ENCODE results near the gene MLLT10. TPM values are rescaled to one million over a fixed set of nuclear protein-coding genes. Genes with fewer than 3 reads are reported as not detected.

MLLT10 gene
- total and polyA plus RNA-seq, 2 of the 8 experiments (the other 6 are each of a cell fraction or from before 2014, with no cell fraction given), result 53.1 to 62.1 TPM

DNA sequence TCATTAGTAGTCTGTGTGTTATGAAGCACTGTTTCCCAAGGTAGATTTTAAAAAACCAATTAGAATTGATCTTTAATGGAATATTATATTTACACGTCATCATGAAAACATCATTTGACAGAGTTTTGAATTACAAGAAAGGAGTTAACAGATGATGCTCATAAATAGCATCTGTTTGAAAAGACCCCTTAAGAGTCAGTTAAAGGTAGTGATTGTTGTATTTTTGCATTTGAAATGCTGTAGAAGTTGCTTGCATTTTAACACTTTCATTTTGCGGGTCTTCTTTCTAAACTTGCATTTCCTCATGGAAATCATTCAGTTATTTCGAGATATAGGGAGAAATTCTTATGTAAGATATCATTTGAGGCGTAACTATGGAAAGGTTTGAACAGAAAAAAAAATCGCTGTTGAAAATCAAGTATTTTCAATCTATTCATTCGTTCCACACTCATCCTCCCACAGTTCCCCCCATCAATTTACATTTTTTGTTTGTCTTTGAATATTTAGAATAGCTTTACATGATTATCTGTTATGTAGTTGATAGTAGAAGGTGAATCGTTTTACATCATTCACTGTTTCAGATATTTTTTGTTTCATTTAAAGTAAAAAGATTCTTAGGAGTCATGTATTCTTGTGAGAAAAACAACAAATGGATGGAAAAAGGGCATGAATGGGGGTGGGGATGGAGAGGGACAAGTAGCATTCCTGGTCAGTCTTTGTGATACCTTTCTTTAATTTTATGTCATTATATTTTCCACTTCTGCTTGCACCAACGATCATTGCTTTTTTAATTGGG lies 5.6 kb upstream of the MLLT10 start:
- Histone ChIP-seq H3K36me3 (ENCODE audit: control insufficient read depth in 2 of 4, insufficient read depth in 4 of 4, low read length in 3 of 4) (no peaks in the 10 kb centered on the region), H4K8ac (ENCODE audit: extremely low read depth, insufficient read depth, low read length) (no peak overlapping the region), H3K23ac (ENCODE audit: insufficient read length) (no peak overlapping the region), H3K27ac (ENCODE audit: low read depth, low read length) (peak overlapping the region; percentile 93), H2BK5ac (ENCODE audit: low read depth, low read length) (0 out of 2 replicates have a peak overlapping the region, but pooled peaks have one; percentile 71), H3K14ac (ENCODE audit: insufficient read length) (no peak overlapping the region), H3K4me3 (ENCODE audit: extremely low read depth in 1 of 4, insufficient read depth in 2 of 4, low read depth in 3 of 4, low read length in 4 of 4) (peak overlapping the region; percentile 10 to 79 (median 71)), H2AFZ (ENCODE audit: low read length) (no peak overlapping the region), H2BK12ac (ENCODE audit: low read depth, low read length) (no peak overlapping the region), H2AK5ac (ENCODE audit: low read depth, low read length) (no peak overlapping the region), H3K18ac (ENCODE audit: extremely low read depth, low read length) (no peak overlapping the region; the same call in 1 of the 2 replicates), H3K4me1 (replicated peaks in 1 of 4; ENCODE audit: control insufficient read depth in 3 of 4, insufficient read depth in 4 of 4, low read length in 3 of 4) (peaks cover 3 to 22% (median 7%) of the 10 kb centered on the region in 4 experiments; a peak in 6 of 7 replicates), H2BK120ac (replicated peaks; ENCODE audit: low read depth, low read length) (no peak overlapping the region), H3K27me3 (replicated peaks in 1 of 4; ENCODE audit: control insufficient read depth in 3 of 4, extremely low read depth in 1 of 4, insufficient read depth in 3 of 4, low read length in 3 of 4) (no peaks in the 10 kb centered on the region), H3K56ac (replicated peaks; ENCODE audit: insufficient read length, low read depth, low read length) (no peak overlapping the region), H3K4ac (replicated peaks; ENCODE audit: insufficient read length, low read depth, low read length) (no peak overlapping the region), H3K9ac (replicated peaks in 1 of 4; ENCODE audit: extremely low read depth in 1 of 4, low read depth in 3 of 4, low read length in 3 of 4) (peak overlapping the region in 2 of 4 experiments; percentile 12 to 81; a peak in 3 of 7 replicates), H3K4me2 (ENCODE audit: insufficient read depth in 1 of 2, low read depth in 2 of 2, low read length in 2 of 2) (peak overlapping the region; percentile 92 to 97), H3K79me2 (ENCODE audit: control insufficient read depth in 1 of 2, insufficient read depth in 2 of 2, low read length in 2 of 2) (peaks cover 0 to 41% of the 10 kb centered on the region in 2 experiments; a peak in 2 of 4 replicates), H3K9me3 (ENCODE audit: insufficient read depth in 2 of 2, low read depth in 1 of 2, low read length in 1 of 2) (no peaks in the 10 kb centered on the region), H3K23me2 (ENCODE audit: low read depth, low read length) (peaks cover 11% of the 10 kb centered on the region; the same call in 1 of the 2 replicates), H4K91ac (replicated peaks; ENCODE audit: insufficient read length, low read length) (peak overlapping the region; percentile 61), H4K5ac (ENCODE audit: insufficient read length, low read depth, low read length) (peak overlapping the region; percentile 87), H4K20me1 (replicated peaks in 1 of 2; ENCODE audit: control insufficient read depth in 1 of 2, insufficient read depth in 2 of 2, low read length in 2 of 2) (no peaks in the 10 kb centered on the region), H2BK20ac (ENCODE audit: low read length) (no peak overlapping the region), H3K79me1 (ENCODE audit: low read depth, low read length) (no peaks in the 10 kb centered on the region), H2BK15ac (ENCODE audit: low read length) (no peak overlapping the region)
- DNase-seq (ENCODE audit: low read depth in 1 of 2, low spot score in 2 of 2) (no peak), FAIRE-seq (peak; percentile 82)
- WGBS, 2 experiments (ENCODE audit: extremely low coverage in 1 of 2, insufficient coverage in 1 of 2, insufficient read length in 1 of 2, insufficient replicate concordance in 2 of 2, low coverage in 1 of 2, low lambda C conversion rate in 2 of 2, missing lambda C conversion rate in 1 of 2), result 1% methylated on average over 8 of the region's 8 CpGs; no CpG with 5 or more reads in 1 of the 2 experiments
- CTCF ChIA-PET (ENCODE audit: partially characterized antibody), result interaction anchor here (0.7 to 1.4 kb wide), 3 partner anchors 19 to 250 kb away, joined by 3 read pairs; no protein-coding TSS in a partner anchor
- POLR2A ChIA-PET (ENCODE audit: partially characterized antibody), result interaction anchor here (0.8 to 17.3 kb wide), 5 partner anchors 9 to 223 kb away, joined by 4 to 352 read pairs (median 7); no protein-coding TSS in a partner anchor
- TF ChIP-seq CREB1 (IDR thresholded peaks at IDR 0.05) (no peak), RBBP5 (IDR thresholded peaks at IDR 0.05; ENCODE audit: borderline replicate concordance, low read depth, low read length) (no peak), HDAC2 (IDR thresholded peaks at IDR 0.05; ENCODE audit: borderline replicate concordance in 1 of 2, low read depth in 2 of 2, low read length in 2 of 2) (no peak)
